GM19463 (cell line): ENCODE results near the gene SMURF2.
A peak's percentile ranks its signal among the peaks of the same experiment; 100 is the strongest.

Experiments
- ATAC-seq: cut with Tn5 transposase; IDR thresholded peaks from one replicate; pipeline ENCODE4 v1.9.1; 2021; ENCODE audit warnings: mild to moderate bottlenecking, moderate library complexity; ENCODE audit not compliant: unreplicated experiment

SMURF2 gene

GRCh38 chr17:64544742-64545141 is 117.4 kb downstream of the SMURF2 start:
- ATAC-seq = no peak

- no peak for ATAC-seq
Observed at GRCh38 chr17:64540118-64540776, 121.9 kb downstream of the SMURF2 start.

- no peak for ATAC-seq
Observed at GRCh38 chr17:64538508-64539130, 123.5 kb downstream of the SMURF2 start.

- no peak for ATAC-seq
Observed at GRCh38 chr17:64537488-64537887, 124.6 kb downstream of the SMURF2 start.

- ATAC-seq = no peak
Observed at GRCh38 chr17:64536913-64537312, 125.2 kb downstream of the SMURF2 start.

GRCh38 chr17:64535357-64535756 is 126.8 kb downstream of the SMURF2 start:
- ATAC-seq = no peak

GRCh38 chr17:64534187-64534586 is 127.9 kb downstream of the SMURF2 start:
- no peak for ATAC-seq

GRCh38 chr17:64533784-64534183 is 128.3 kb downstream of the SMURF2 start:
- no peak for ATAC-seq

GRCh38 chr17:64532409-64532808 is 129.7 kb downstream of the SMURF2 start:
- no peak for ATAC-seq

- ATAC-seq = no peak
Observed at GRCh38 chr17:64531955-64532371, 130.1 kb downstream of the SMURF2 start.

GRCh38 chr17:64529221-64529620 is 132.9 kb downstream of the SMURF2 start:
- ATAC-seq = no peak

- ATAC-seq = no peak
Observed at GRCh38 chr17:64527914-64528313, 134.2 kb downstream of the SMURF2 start.

GRCh38 chr17:64520359-64520758 is 141.7 kb downstream of the SMURF2 start:
- no peak for ATAC-seq

GRCh38 chr17:64519601-64520000 is 142.5 kb downstream of the SMURF2 start:
- ATAC-seq = no peak

- ATAC-seq = no peak
Observed at GRCh38 chr17:64515829-64516228, 146.3 kb downstream of the SMURF2 start.

GRCh38 chr17:64515419-64515818 is 146.7 kb downstream of the SMURF2 start:
- ATAC-seq = no peak

- ATAC-seq = no peak
Observed at GRCh38 chr17:64509179-64509578, 152.9 kb downstream of the SMURF2 start.

GRCh38 chr17:64508683-64509082 is 153.4 kb downstream of the SMURF2 start:
- ATAC-seq = no peak

GRCh38 chr17:64507413-64507782 is 154.7 kb downstream of the SMURF2 start:
- no peak for ATAC-seq

- peak; percentile 57 for ATAC-seq
Observed at GRCh38 chr17:64506576-64507412, 155.3 kb downstream of the SMURF2 start, which contains the start of gene CEP95. Gene CEP95 (plus strand): TSS chr17:64506977. CDS start chr17:64507098, 121 bp downstream.

GRCh38 chr17:64506201-64506575 is 155.9 kb downstream of the SMURF2 start, which contains the start of gene DDX5:
Gene DDX5 (minus strand): TSS chr17:64506289. CDS start chr17:64506119, 170 bp downstream.
- ATAC-seq = peak; percentile 60
